Activated T-cell treated with anti-CD3 and anti-CD28 coated beads, Interleukin-2, amount 50 U/mL, for 24 hours (primary cell): ENCODE data around the gene TGIF1.
"Not testable (repeated sequence)": the region's sequence is repeated elsewhere in the genome, so short reads cannot be mapped to it uniquely, and the experiment has no call there.

Source experiments
- DNase-seq: peaks from one replicate; pipeline ENCODE4 v3.0.0-alpha.2; 2020
- H3K27ac Mint-ChIP-seq: 2 replicates; pipeline ENCODE4 v1.8.0; 2020; ENCODE audit warnings: mild to moderate bottlenecking, mixed read lengths
- H3K27me3 Mint-ChIP-seq: 2 replicates; pipeline ENCODE4 v1.8.0; 2020; ENCODE audit warnings: mixed read lengths
- H3K36me3 Mint-ChIP-seq: 2 replicates; pipeline ENCODE4 v1.8.0; 2020; ENCODE audit warnings: low read depth, mixed read lengths
- H3K4me1 Mint-ChIP-seq: 2 replicates; pipeline ENCODE4 v1.8.0; 2020; ENCODE audit warnings: low read depth, mixed read lengths
- H3K4me3 Mint-ChIP-seq: 2 replicates; pipeline ENCODE4 v1.8.0; 2020; ENCODE audit warnings: mild to moderate bottlenecking, moderate library complexity, mixed read lengths
- H3K9me3 Mint-ChIP-seq: 2 replicates; pipeline ENCODE4 v1.8.0; 2020; ENCODE audit warnings: mixed read lengths

The TGIF1 gene

DNA sequence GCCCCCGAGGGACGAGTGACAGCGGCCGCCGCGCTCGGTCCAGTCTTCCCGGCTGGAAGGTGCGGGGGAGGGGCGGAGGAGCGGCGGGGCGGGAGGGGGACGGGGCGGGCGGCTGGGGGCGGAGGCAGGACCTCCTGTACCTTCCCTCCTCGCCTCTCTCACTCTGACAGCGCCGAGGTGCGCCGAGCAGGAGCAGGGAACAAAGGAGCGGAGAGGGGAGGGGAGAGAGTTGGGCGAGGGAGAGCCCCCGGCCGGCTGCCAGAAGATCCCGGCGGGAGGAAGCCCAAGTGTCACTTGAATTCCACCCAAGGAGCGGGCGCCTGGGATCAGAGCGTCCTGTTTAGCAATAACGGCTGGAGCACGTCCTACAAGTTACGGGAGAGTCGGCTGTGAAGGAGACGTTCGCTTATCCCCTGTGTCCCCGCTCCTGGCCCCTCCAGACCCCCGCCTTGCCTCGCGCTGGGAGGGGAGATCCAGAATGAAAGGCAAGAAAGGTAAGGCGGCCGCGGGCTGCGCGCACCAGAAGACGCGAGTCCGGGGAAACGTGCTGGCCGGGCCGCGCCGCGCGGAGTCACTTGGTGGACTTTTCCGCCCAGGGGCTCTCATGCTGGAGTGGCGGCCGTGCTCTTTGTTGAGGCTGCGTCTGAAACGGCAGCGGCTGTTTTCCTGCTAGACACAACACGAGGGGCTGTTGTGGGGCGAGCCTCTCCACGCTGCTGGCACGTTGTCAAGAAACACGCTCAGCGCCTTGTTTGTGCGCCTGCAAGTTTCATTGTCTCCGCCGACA, at the start of gene TGIF1:
Gene TGIF1 (plus strand): TSS at position 161 of the 787 bp plus-strand sequence. CDS start 318 bp downstream, at position 479.
- H3K27me3 Mint-ChIP-seq, result no peaks in the 10 kb centered on the region
- H3K9me3 Mint-ChIP-seq, result no peaks in the 10 kb centered on the region
- H3K27ac Mint-ChIP-seq, result peak within 1 kb of the TSS; percentile 99
- peak within 1 kb of the TSS; percentile 93 for H3K4me3 Mint-ChIP-seq
- H3K36me3 Mint-ChIP-seq, result peaks cover 33% of the 10 kb centered on the region
- H3K4me1 Mint-ChIP-seq, result peaks cover 62% of the 10 kb centered on the region
- DNase-seq, result peak; percentile 79

DNA sequence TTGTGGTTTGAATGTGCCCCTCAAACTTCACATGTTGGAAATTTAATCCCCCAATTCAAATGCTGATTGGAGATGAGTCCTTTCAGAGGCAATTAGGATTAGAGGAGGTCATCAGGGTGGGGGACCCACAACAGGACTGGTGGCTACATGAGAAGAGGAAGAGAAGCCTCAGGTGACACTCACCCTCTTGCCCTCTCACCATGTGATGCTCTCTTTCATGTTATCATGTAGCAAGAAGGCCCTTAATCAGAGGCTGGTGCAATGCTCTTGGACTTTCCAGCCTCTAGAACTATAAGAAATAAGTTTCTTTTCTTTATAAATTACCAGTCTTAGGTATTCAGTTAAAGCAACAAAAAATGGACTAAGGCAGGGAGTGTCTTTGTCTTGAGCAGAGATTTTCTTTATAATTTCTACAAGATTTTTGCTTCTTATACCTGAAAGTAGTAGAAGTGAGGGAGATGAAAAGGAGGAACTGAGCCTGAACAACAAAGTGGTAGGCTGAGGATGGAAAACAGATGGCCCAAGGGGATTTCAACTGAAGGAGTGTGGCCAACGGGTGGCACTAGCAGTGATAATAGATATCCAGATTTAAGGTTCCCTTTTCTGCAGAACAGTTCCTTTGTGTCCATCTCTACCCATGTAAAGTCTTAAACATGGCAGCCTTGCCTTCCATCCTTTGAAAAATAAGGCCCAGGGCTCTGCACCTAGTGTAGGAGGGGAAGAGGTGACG, 49.2 kb upstream of the TGIF1 start:
- no peak overlapping the region for H3K4me3 Mint-ChIP-seq
- no peaks in the 10 kb centered on the region for H3K36me3 Mint-ChIP-seq
- H3K4me1 Mint-ChIP-seq, result peaks cover 19% of the 10 kb centered on the region
- DNase-seq, result no peak
- H3K27ac Mint-ChIP-seq, result no peak overlapping the region
- H3K27me3 Mint-ChIP-seq, result no peaks in the 10 kb centered on the region
- H3K9me3 Mint-ChIP-seq, result peaks cover 8% of the 10 kb centered on the region

DNA sequence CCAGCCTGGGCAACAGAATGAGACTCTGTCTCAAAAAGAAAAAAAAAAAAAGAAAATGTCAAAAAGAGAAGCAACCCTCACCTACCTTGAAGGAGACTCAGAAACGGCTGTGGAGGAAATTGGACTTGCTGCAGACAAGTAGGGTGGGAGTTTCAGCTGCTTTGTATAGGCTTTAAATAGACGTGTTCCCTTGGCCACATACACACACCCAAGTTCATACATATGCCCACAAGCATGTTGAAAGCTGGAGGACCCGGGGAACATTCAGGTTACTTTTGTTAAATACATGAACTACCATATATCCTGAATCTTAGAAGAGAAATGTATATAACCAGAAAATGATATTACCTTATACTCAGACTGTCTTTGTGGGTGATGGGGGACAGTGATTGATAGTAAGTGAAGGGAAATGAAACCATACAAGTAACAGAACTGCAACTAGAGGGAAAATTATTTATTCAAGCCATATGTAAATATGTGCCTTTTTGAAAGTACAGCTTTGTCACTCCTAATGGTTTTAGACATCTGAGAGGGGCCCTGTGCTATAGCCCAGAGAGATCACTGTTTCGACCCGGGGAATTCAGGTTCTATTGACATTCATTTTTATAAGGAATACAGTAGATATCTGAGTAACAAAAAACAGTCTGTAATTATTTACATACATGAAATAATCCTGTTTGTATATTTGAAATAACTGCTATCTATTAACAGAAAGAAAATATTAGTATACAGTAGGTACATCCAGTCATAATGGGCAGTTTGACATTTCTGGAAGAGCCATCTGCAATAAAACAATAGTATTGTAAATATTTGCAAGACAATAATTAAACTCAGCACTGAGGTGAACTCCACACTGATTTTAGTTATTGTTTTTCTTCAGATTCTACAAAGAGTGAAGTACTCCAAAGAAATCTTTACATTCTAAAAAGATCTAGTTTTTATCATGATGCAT, 48.0 kb upstream of the TGIF1 start:
- Mint-ChIP-seq H3K27ac (no peak overlapping the region), H3K4me3 (no peak overlapping the region), H3K27me3 (no peaks in the 10 kb centered on the region), H3K36me3 (no peaks in the 10 kb centered on the region), H3K4me1 (peaks cover 27% of the 10 kb centered on the region), H3K9me3 (peaks cover 8% of the 10 kb centered on the region)
- DNase-seq, result no peak

DNA sequence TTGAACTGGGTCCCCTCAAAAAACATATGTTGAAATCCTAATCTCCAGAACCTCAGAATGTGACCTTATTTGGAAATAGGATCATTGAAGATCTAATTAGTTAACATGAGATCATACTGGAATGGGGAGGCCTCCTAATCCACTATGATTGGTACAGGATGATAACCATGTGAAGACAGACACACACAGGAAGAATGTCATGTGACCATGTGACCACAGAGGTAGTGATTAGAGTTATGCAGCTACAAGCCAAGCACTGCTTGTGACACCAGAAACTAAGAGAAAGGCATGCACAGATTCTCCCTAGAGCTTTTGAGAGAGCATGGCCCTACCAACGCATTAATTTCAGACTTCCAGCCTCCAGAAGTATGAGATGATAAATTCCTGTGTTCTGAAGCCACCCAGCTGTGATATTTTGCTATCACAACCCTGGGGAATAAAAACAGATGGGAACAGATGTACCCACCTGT, 47.0 kb upstream of the TGIF1 start:
- H3K36me3 Mint-ChIP-seq, result no peaks in the 10 kb centered on the region
- H3K4me1 Mint-ChIP-seq, result peaks cover 27% of the 10 kb centered on the region
- no peaks in the 10 kb centered on the region for H3K27me3 Mint-ChIP-seq
- DNase-seq, result no peak
- peaks cover 8% of the 10 kb centered on the region for H3K9me3 Mint-ChIP-seq
- no peak overlapping the region for H3K4me3 Mint-ChIP-seq
- no peak overlapping the region for H3K27ac Mint-ChIP-seq

DNA sequence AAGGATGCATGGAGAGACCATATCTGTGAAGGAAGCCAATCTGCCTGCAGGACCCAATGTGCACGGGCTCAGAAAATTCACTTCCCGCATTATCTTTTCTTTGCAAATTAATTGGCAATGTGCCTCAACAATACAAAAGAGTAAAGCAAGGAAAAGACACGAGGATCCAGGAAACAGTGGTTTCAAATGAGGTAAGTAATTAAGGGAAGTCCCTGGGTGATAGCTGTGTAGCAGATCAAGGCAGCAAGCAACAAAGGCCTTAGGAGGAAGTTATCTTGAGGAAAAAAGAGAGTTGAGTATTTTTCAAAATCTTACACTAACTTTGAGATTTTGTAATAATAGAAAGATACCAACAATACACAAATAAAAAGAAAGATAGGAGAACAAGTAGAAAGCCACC, 44.3 kb upstream of the TGIF1 start:
- H3K4me1 Mint-ChIP-seq, result peaks cover 27% of the 10 kb centered on the region
- H3K27me3 Mint-ChIP-seq, result no peaks in the 10 kb centered on the region
- no peaks in the 10 kb centered on the region for H3K36me3 Mint-ChIP-seq
- H3K27ac Mint-ChIP-seq, result no peak overlapping the region
- DNase-seq, result no peak
- no peak overlapping the region for H3K4me3 Mint-ChIP-seq
- H3K9me3 Mint-ChIP-seq, result peaks cover 3% of the 10 kb centered on the region

DNA sequence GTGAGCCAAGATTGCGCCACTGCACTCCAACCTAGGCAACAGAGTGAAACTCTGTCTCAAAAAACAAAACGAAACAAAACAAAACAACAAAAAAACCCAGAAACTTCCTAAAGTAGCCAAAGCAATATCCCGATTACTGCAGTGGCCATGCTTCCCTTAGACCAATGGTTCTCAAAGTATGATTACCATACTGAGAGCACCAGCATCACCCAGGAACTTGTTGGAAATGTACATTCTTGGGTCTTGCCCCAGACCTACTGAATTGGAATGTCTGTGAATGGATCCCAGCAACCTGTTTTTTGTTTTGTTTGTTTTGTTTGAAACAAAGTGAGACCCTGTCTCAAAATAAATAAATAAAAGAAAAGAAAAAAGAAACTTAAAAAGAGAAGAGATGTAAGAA, 41.9 kb upstream of the TGIF1 start:
- no peak for DNase-seq
- H3K9me3 Mint-ChIP-seq, result no peaks in the 10 kb centered on the region
- H3K4me3 Mint-ChIP-seq, result no peak overlapping the region
- H3K27ac Mint-ChIP-seq, result no peak overlapping the region
- H3K36me3 Mint-ChIP-seq, result no peaks in the 10 kb centered on the region
- H3K27me3 Mint-ChIP-seq, result no peaks in the 10 kb centered on the region
- peaks cover 31% of the 10 kb centered on the region for H3K4me1 Mint-ChIP-seq

DNA sequence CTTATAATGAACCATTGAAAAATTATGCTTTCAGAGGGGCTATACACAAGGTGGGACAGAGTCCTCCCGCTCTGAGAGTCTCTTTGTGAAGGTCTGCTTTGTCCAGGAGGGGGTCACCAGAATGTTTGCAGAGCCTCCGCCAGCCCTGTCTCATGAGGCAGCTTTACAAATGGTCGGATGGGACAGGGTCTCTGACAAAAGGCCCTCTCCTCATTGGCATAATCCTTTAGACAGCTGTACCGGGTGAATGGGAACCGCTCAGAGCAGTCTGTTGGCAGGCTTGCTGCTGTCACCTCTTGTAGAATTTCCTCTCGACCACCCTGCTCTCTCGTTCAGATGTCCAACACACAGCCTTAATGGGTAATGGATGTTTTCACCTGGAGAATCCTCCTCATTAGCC, 40.2 kb upstream of the TGIF1 start:
- Mint-ChIP-seq H3K27me3 (no peaks in the 10 kb centered on the region), H3K9me3 (no peaks in the 10 kb centered on the region), H3K27ac (no peak overlapping the region), H3K4me3 (no peak overlapping the region), H3K4me1 (peaks cover 34% of the 10 kb centered on the region), H3K36me3 (no peaks in the 10 kb centered on the region)
- no peak for DNase-seq

DNA sequence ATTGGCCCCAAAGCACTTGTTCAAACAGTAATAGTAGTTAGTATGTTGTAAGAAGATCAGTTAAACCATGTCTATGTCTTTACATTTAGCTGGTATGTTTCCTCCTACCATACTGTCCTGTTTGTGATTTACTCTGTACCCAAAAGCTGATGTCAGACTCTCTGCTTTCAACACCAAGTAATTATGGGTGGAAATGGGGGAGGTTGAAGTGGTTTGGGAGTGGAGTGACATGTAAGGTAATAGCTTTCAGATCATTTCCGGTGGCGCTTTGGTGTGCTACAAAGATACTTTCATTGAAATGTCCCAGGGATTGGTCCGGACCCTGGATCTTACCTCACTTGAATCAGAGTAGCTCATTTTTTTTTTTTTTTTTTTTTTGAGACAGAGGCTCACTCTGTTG, 39.7 kb upstream of the TGIF1 start:
- Mint-ChIP-seq H3K4me3 (no peak overlapping the region), H3K27me3 (no peaks in the 10 kb centered on the region), H3K4me1 (peaks cover 34% of the 10 kb centered on the region), H3K9me3 (no peaks in the 10 kb centered on the region), H3K36me3 (no peaks in the 10 kb centered on the region), H3K27ac (no peak overlapping the region)
- no peak for DNase-seq

DNA sequence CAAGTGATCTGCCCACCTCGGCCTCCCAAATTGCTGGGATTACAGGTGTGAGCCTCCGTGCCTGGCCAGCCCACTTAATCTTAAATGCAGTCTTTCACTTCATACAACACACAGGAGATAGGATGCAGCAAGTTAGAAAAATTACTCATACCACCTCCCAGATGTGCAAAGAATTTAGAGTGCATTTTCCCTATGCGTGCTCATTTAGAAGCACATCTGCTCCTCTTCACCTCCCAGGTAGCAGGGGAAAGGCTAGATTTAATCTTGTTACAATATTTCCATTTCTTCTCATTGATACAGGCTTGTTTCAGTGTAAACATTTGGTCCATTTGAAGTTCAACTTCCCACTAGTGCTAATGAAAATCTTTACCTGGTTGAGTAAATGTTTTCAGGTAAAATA, 39.1 kb upstream of the TGIF1 start:
- not testable (repeated sequence) for H3K4me3 Mint-ChIP-seq, H3K27me3 Mint-ChIP-seq

DNA sequence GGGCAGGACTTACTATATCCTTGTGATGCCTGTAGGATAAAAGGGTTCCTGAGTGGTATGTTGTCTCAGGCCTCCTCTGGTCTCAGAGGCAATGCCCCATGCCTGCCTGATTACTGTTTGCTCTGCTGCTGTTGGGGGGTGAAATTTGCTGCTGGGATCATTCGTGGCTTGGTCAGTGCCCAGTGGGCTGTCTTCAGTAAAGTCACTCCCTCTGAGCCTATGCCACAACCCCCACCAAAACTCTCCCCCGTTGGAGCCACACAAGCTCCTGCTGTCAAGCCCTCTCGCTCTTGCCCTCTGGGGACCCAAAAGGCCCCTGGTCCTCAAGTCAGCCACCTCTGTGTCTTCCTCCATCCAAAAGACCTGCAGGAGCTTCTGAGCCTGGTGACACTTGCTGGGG, 38.6 kb upstream of the TGIF1 start:
- Mint-ChIP-seq H3K4me1 (peaks cover 24% of the 10 kb centered on the region), H3K36me3 (no peaks in the 10 kb centered on the region), H3K27ac (no peak overlapping the region), H3K27me3 (no peaks in the 10 kb centered on the region), H3K9me3 (no peaks in the 10 kb centered on the region), H3K4me3 (peak overlapping the region; percentile 20)
- DNase-seq, result no peak

More for the DNA sequence above, 39.1 kb upstream of the TGIF1 start:
- not testable (repeated sequence) for H3K36me3 Mint-ChIP-seq, H3K9me3 Mint-ChIP-seq, DNase-seq, H3K27ac Mint-ChIP-seq
- peaks cover 28% of the 10 kb centered on the region for H3K4me1 Mint-ChIP-seq

DNA sequence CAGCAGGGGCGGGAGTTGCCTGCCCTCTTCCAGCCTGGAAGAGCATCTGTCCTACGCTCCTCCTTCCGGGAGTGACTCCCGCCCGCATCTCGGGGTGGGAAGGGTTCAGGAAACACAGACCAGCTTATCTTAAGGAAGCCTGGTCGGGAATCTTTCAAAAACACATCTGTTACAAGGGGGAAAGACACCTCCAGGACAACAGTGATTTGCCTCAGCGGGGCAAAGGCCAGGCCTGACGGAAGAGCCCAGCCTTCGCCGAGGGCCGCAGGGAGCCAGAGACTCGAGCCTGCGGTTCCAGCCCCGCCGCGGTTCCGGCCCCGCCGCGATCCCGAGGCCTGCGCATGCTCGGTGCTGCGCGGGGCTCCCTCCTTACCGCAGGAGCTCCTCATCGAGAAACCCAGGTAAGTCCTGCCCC, 38.1 kb upstream of the TGIF1 start:
- H3K27ac Mint-ChIP-seq, result peak overlapping the region; percentile 85
- no peaks in the 10 kb centered on the region for H3K36me3 Mint-ChIP-seq
- H3K4me1 Mint-ChIP-seq, result peaks cover 22% of the 10 kb centered on the region
- DNase-seq, result peak; percentile 58
- H3K4me3 Mint-ChIP-seq, result peak overlapping the region; percentile 20
- H3K27me3 Mint-ChIP-seq, result no peaks in the 10 kb centered on the region
- no peaks in the 10 kb centered on the region for H3K9me3 Mint-ChIP-seq

DNA sequence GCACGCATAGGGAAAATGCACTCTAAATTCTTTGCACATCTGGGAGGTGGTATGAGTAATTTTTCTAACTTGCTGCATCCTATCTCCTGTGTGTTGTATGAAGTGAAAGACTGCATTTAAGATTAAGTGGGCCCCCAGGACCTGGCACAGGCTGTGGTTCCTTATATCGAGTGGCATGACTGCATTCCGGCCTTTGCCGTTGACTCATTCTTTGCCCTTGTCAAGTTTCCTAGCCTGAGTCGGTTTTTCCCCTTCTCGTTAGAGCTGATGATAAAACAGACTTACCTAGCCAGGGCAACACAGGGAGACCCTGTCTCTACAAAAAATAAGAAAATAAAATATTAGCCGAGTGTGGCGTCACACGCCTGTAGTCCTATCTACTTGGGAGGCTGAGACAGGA, 37.4 kb upstream of the TGIF1 start:
- peaks cover 22% of the 10 kb centered on the region for H3K4me1 Mint-ChIP-seq
- H3K4me3 Mint-ChIP-seq, result peak overlapping the region; percentile 20
- H3K27ac Mint-ChIP-seq, result peak overlapping the region; percentile 85
- peak; percentile 46 for DNase-seq
- not testable (repeated sequence) for H3K36me3 Mint-ChIP-seq, H3K27me3 Mint-ChIP-seq, H3K9me3 Mint-ChIP-seq

DNA sequence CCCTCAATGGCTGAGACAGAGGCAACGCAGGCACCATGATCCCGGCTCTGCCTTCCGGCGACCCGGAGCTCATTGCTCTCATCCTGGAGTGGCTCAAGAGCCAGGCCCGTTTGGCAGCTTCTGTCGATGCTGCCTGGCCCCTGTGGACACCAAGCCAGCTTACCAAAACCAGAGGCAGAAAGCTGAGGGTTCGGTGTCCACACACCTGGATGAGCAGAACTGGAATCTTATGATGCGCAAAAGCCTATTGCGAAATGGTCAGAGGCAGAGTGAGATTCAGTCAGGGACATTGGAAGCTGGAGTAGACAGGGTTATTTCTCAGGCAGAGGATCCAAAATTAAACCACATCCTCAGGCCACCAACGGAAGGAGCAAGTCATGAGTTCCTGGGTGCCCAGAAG, 34.9 kb upstream of the TGIF1 start:
- DNase-seq, result no peak
- Mint-ChIP-seq H3K27ac (no peak overlapping the region), H3K4me1 (peaks cover 22% of the 10 kb centered on the region), H3K36me3 (no peaks in the 10 kb centered on the region), H3K4me3 (no peak overlapping the region), H3K9me3 (peaks cover 2% of the 10 kb centered on the region), H3K27me3 (no peaks in the 10 kb centered on the region)

DNA sequence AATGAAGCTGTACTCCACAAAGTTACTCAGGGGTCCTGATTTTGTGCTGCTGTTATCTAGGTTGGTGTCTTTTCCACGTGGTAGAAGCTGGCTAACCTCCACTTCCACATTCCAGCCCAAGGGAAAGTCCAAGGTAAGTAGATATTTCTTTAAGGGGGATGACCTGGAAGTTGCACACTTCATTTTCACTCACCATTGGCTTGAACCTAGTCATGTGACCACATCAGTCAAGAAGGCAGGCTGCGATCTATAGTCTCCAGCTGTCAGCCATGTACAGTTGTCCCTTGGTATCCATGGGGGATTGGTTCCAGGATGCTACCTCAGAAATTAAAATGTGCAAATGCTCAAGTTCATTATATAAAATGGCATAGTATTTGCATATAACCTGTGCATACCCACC, 31.9 kb upstream of the TGIF1 start:
- Mint-ChIP-seq H3K4me3 (no peak overlapping the region), H3K27me3 (no peaks in the 10 kb centered on the region), H3K27ac (no peak overlapping the region), H3K4me1 (peaks cover 5% of the 10 kb centered on the region), H3K36me3 (no peaks in the 10 kb centered on the region), H3K9me3 (peaks cover 4% of the 10 kb centered on the region)
- DNase-seq, result no peak
